ENCODE results near the gene SRPRB. TPM values are rescaled to one million over a fixed set of nuclear protein-coding genes. Genes with fewer than 3 reads are reported as not detected.

Gene SRPRB
- 59.5 and 89.0 TPM in 2 replicates for total RNA-seq

GRCh38 chr3:133805702-133806475 is at the start of gene SRPRB:
Gene SRPRB (plus strand): TSS chr3:133805815. CDS start chr3:133805849, 34 bp downstream.

Other genes with a start within 250 kb of the SRPRB start
- gene CDV3, start 232.1 kb upstream of the SRPRB start, total RNA-seq, result 147 and 175 TPM in 2 replicates
- 18.0 and 39.4 TPM in 2 replicates for gene TOPBP1, start 143.9 kb upstream of the SRPRB start, total RNA-seq
- 0.17 TPM in 1 of 2 replicates, not detected in the other for gene TF, start 59.4 kb upstream of the SRPRB start, total RNA-seq
- gene RAB6B, start 90.1 kb downstream of the SRPRB start, total RNA-seq, result 0.44 and 1.2 TPM in 2 replicates
- gene SLCO2A1, start 224.1 kb downstream of the SRPRB start, total RNA-seq, result not detected in 2 replicates

All from smooth muscle cell of trachea (primary cell).